NCI-H2029 treated with DMSO at 0.1 percent for 48 hours (cell line): Measurements from ENCODE around the gene CST6.
"Not testable (repeated sequence)": the region's sequence is repeated elsewhere in the genome, so short reads cannot be mapped to it uniquely, and the experiment has no call there.

Source experiments
- DNase-seq: peaks from one replicate; lab custom pipeline; 2025; lab: John Stamatoyannopoulos, UW

Gene CST6

GRCh38 chr11:65987336-65987735 is 24.5 kb upstream of the CST6 start:
- DNase-seq, result no peak

GRCh38 chr11:65988791-65989592 is 22.8 kb upstream of the CST6 start:
- DNase-seq, result peak; percentile 83

GRCh38 chr11:65992056-65992455 is 19.8 kb upstream of the CST6 start:
- no peak for DNase-seq

- DNase-seq, result no peak
Measured at GRCh38 chr11:65997286-65997685, 14.5 kb upstream of the CST6 start.

- peak; percentile 94 for DNase-seq
Measured at GRCh38 chr11:66001942-66002647, 9.7 kb upstream of the CST6 start, which contains the start of the genes BANF1 and EIF1AD. TSS of gene BANF1 (plus strand) at chr11:66002503. CDS start at chr11:66003251, 748 bp downstream. TSS of gene EIF1AD (minus strand) at chr11:66002157. CDS start at chr11:66000389, 1,768 bp downstream.

GRCh38 chr11:66002648-66003225 is 9.1 kb upstream of the CST6 start:
- DNase-seq, result no peak

GRCh38 chr11:66003291-66003690 is 8.5 kb upstream of the CST6 start:
- no peak for DNase-seq

GRCh38 chr11:66004186-66004585 is 7.6 kb upstream of the CST6 start:
- no peak for DNase-seq

- DNase-seq, result no peak
Measured at GRCh38 chr11:66006134-66006890, 5.5 kb upstream of the CST6 start.

GRCh38 chr11:66006891-66007176 is 5.0 kb upstream of the CST6 start:
- DNase-seq, result no peak

- DNase-seq, result no peak
Measured at GRCh38 chr11:66007201-66007634, 4.6 kb upstream of the CST6 start.

GRCh38 chr11:66008095-66008467 is 3.7 kb upstream of the CST6 start:
- no peak for DNase-seq

GRCh38 chr11:66008468-66009101 is 3.2 kb upstream of the CST6 start:
- no peak for DNase-seq

- DNase-seq, result not testable (repeated sequence)
Measured at GRCh38 chr11:66010036-66010435, 1.8 kb upstream of the CST6 start.

- no peak for DNase-seq
Measured at GRCh38 chr11:66011239-66011784, 496 bp upstream of the CST6 start.

GRCh38 chr11:66012371-66012945 is 650 bp downstream of the CST6 start:
- DNase-seq, result no peak

- DNase-seq, result no peak
Measured at GRCh38 chr11:66012946-66013761, 1.3 kb downstream of the CST6 start.

- no peak for DNase-seq
Measured at GRCh38 chr11:66013762-66014100, 1.9 kb downstream of the CST6 start.

GRCh38 chr11:66014804-66015453 is 3.1 kb downstream of the CST6 start:
- no peak for DNase-seq

GRCh38 chr11:66015454-66015881 is 3.7 kb downstream of the CST6 start:
- DNase-seq, result no peak
